ENCODE measurements around the gene LRRC43. TPM values are rescaled to one million over a fixed set of nuclear protein-coding genes. Genes with fewer than 3 reads are reported as not detected.
A peak's percentile ranks its signal among the peaks of the same experiment; 100 is the strongest.

Gene LRRC43
- total RNA-seq = not detected in 2 replicates
- polyA plus RNA-seq (2012) = 0.33 TPM

GRCh38 chr12:122182887-122183587, at the start of gene LRRC43:
LRRC43 (plus strand) TSS chr12:122183123; CDS start chr12:122183145, 22 bp downstream.
- DNase-seq (ENCODE audit: low read depth) = peak; percentile 40

- DNase-seq (ENCODE audit: low read depth) = no peak
Measured at GRCh38 chr12:122133192-122133950, 49.6 kb upstream of the LRRC43 start.

GRCh38 chr12:122135437-122136031, 47.4 kb upstream of the LRRC43 start:
- no peak for DNase-seq (ENCODE audit: low read depth)

GRCh38 chr12:122137229-122137628, 45.7 kb upstream of the LRRC43 start:
- no peak for DNase-seq (ENCODE audit: low read depth)

GRCh38 chr12:122137681-122138080, 45.2 kb upstream of the LRRC43 start:
- DNase-seq (ENCODE audit: low read depth) = no peak

- DNase-seq (ENCODE audit: low read depth) = peak; percentile 78
Measured at GRCh38 chr12:122138181-122138580, 44.7 kb upstream of the LRRC43 start.

GRCh38 chr12:122138616-122139015, 44.3 kb upstream of the LRRC43 start:
- no peak for DNase-seq (ENCODE audit: low read depth)

GRCh38 chr12:122139266-122139665, 43.7 kb upstream of the LRRC43 start:
- no peak for DNase-seq (ENCODE audit: low read depth)

- no peak for DNase-seq (ENCODE audit: low read depth)
Measured at GRCh38 chr12:122139941-122140340, 43.0 kb upstream of the LRRC43 start.

GRCh38 chr12:122140467-122141257, 42.3 kb upstream of the LRRC43 start:
- DNase-seq (ENCODE audit: low read depth) = no peak

- peak; percentile 69 for DNase-seq (ENCODE audit: low read depth)
Measured at GRCh38 chr12:122141911-122142725, 40.8 kb upstream of the LRRC43 start.

- no peak for DNase-seq (ENCODE audit: low read depth)
Measured at GRCh38 chr12:122142857-122143256, 40.1 kb upstream of the LRRC43 start.

- no peak for DNase-seq (ENCODE audit: low read depth)
Measured at GRCh38 chr12:122144885-122145284, 38.0 kb upstream of the LRRC43 start.

- peak; percentile 80 for DNase-seq (ENCODE audit: low read depth)
Measured at GRCh38 chr12:122145505-122146330, 37.2 kb upstream of the LRRC43 start.

- DNase-seq (ENCODE audit: low read depth) = no peak
Measured at GRCh38 chr12:122147514-122148290, 35.2 kb upstream of the LRRC43 start.

- no peak for DNase-seq (ENCODE audit: low read depth)
Measured at GRCh38 chr12:122148657-122149056, 34.3 kb upstream of the LRRC43 start.

GRCh38 chr12:122150127-122150681, 32.7 kb upstream of the LRRC43 start:
- no peak for DNase-seq (ENCODE audit: low read depth)

- no peak for DNase-seq (ENCODE audit: low read depth)
Measured at GRCh38 chr12:122152754-122153153, 30.2 kb upstream of the LRRC43 start.

All from myocyte (in vitro differentiated cells).